SH-SY5Y (cell line): ENCODE measurements around the gene DGCR8.

ENCODE experiments used
- GATA2 ChIP-seq: IDR thresholded peaks from 2 replicates; pipeline ENCODE4 v1.6.1; 2011; ENCODE audit warnings: mild to moderate bottlenecking, low read depth, low read length
- GATA3 ChIP-seq: IDR thresholded peaks from 2 replicates; pipeline ENCODE4 v1.6.1; 2011; ENCODE audit warnings: low read depth, mild to moderate bottlenecking, low read length, moderate library complexity

DGCR8 gene

DNA sequence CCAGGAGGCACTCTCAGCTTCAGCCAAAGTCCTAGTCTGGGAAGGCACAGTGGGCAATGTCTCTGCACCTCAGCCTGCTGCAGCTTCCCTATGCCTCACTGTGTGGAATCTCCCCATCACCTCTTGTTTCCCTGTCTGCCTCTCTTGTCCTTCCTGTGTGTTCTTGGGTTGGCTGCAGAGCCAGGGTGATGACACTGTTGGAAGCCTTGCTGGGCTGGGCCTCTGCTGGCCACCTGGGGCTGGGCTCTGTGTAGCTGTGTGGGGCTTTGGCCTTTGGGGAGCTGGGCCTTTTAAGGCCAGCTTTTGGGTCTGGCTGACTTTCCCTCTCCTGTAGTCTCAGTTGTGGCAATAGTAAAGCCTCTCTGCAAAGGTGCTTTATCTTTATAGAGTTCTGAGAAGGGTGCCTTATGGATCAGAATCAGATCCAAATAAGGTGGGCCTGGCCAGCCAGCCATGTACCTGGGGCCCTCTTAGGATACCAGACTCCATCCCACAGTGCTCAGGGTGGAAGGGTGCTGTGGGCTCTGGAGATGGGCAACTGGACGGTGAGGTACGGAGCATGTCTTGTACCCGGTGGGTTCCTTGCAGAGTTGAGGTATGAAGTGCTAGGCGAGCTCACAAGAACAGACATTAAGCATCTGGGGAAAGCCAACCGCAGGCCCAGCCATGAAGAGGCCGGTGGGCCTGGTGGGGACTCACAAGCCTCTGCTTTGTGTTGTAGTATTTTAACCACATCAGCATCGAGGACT, 25.6 kb downstream of the DGCR8 start:
- TF ChIP-seq GATA2 (no peak), GATA3 (no peak)

DNA sequence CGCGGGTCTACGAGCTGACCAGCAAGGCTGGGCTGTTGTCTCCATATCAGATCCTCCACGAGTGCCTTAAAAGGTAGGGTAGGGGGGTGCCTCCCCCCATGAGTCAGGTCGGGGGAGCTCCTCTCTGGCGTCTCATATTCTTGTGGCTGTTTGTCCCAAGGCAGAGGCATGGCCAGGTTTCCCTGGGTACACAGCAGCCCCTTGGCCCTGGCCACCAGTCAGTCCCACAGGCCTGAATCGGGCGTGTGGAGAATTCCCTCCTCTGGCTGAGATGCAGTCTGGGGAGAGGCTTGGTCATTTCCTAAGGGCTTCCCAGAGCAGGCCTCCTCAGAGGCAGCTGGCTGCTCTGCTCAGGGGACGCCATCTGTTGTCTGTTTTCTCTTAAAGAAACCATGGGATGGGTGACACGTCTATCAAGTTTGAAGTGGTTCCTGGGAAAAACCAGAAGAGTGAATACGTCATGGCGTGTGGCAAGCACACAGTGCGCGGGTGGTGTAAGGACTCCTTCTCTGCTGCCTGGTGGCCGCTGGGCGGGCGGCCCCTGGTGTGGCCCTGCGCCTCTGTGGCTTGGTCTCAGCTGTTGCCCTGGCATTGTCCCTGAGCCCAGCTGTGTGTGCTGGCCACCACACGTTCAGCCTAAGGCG, 26.3 kb downstream of the DGCR8 start:
- TF ChIP-seq GATA3 (no peak), GATA2 (no peak)

DNA sequence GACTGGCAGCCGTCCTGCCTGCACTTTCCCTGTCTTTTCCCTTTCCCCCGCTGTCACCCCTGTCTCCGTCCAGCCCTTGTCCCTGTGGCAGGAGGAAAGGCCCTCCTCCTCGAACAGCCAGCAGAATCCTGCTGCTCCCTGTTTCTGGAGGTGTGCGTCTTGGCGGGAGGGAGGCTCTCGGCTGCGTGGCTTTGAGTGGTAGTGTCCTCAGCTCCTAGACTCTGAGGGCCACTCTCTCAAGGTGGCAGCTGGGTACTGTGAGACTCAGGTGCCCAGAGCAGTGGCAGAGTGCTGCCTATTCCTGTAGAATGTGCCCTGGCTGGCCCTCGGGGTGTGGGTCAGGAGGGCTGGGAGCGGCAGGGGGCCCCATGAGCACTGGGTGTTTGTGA, 26.8 kb downstream of the DGCR8 start:
- TF ChIP-seq GATA3, result no peak
- TF ChIP-seq GATA2, result no peak

DNA sequence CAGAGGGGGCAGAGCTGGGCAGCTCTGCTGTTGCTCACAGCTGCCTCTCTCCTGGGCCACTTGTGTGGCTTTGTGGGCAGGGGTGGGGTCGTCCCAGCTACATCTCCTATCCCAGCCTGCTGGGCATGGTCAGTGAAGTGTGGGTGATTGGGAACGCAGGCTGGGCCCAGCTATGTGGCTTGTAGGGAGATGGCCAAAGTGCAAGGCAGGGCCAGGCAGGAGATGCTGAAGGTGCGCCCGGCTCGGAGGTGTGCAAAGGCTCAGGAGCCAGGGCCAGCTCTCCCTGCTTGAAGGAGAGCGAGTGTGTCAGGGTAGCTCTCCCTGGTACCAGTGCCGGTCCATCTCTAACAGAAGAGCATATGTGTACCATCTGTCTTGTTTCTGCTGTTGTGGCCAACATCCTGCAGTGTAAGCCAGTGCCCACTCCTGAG, 27.4 kb downstream of the DGCR8 start:
- TF ChIP-seq GATA2, result no peak
- no peak for TF ChIP-seq GATA3

- TF ChIP-seq GATA2 (no peak), GATA3 (no peak)
These were observed 28.1 kb downstream of the DGCR8 start for GRCh38 chr22:20107951-20108756.

- no peak for TF ChIP-seq GATA3
- no peak for TF ChIP-seq GATA2
These were observed 28.8 kb downstream of the DGCR8 start for GRCh38 chr22:20108757-20109230.

DNA sequence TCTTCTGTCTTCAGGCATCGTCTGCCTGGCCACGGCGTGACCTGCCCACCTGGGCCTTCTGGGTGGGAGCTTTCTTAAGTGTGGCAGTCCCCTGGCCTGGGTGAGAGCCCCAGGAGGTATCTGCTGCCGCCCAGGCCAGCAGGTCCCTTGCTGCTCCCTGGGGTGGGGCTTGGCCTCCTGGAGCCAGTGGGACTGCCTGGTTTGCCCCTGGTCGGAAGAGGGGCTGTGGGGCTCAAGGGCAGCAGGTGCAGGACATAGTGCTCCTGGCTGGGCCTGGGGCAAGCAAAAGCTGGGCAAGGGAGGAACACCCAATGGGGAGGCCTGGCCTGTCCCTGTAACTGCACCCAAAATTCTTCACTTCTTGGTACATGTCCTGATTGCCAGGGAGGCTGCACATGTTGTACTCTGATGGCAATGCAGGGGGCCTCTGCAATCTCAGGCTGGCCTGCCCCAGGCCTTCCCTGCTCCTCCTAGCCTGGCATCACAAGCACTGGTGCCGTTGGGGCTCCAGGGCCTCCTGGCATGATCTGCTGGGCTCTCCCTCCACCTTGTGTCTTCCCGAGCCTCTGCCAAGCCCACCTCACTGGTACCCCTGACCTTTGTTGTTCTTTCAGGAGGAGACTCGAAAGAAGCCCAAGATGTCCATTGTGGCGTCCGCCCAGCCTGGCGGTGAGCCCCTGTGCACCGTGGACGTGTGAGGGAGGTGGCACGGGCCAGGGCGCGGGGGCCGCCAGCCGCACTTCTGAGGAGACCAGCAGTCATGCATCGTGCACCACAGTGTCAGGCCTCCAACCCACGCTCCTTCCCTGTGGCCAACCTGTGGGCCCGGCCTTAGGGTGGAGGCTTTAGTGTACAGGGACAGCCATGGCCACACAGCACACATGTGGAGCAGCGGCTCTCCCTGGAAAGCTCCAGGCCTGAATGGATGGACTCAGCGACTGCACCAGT, 29.6 kb downstream of the DGCR8 start:
- TF ChIP-seq GATA2 (no peak), GATA3 (no peak)

GRCh38 chr22:20110359-20110985, 30.4 kb downstream of the DGCR8 start:
- TF ChIP-seq GATA3 (no peak), GATA2 (no peak)

DNA sequence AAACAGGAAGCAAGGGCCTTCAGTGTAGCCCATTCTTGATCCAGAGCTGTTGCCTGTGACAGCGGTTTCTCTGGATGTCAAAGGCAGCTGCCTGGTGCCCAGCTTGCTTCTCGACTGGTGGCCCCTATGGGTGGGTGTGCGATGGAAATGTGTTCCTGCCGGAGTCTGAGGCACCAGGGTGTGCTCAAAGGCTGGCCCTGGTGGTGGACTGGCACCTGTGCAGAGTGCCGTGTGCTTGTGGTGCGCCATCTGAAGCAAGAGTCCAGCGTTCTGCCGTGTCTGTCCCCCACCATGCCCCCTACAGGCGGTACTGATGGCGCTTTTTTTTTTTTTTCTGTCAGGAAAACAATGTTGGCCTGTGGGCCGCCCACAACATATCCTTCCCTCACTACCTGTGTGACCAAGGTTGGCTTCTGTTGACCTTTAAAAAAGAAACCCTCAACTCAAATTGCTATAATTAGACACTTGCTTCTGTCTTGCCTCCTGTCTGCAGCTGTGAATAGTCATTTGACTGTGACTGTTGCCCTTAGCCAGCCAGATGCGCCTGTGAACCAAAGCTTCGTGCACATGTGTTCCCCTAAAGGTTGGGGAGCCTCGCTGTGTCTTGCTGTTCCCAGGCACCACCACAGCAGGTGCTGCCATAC, 31.1 kb downstream of the DGCR8 start:
- TF ChIP-seq GATA3 (no peak), GATA2 (no peak)

GRCh38 chr22:20111689-20112622, 31.9 kb downstream of the DGCR8 start:
- TF ChIP-seq GATA2, result no peak
- TF ChIP-seq GATA3, result no peak

DNA sequence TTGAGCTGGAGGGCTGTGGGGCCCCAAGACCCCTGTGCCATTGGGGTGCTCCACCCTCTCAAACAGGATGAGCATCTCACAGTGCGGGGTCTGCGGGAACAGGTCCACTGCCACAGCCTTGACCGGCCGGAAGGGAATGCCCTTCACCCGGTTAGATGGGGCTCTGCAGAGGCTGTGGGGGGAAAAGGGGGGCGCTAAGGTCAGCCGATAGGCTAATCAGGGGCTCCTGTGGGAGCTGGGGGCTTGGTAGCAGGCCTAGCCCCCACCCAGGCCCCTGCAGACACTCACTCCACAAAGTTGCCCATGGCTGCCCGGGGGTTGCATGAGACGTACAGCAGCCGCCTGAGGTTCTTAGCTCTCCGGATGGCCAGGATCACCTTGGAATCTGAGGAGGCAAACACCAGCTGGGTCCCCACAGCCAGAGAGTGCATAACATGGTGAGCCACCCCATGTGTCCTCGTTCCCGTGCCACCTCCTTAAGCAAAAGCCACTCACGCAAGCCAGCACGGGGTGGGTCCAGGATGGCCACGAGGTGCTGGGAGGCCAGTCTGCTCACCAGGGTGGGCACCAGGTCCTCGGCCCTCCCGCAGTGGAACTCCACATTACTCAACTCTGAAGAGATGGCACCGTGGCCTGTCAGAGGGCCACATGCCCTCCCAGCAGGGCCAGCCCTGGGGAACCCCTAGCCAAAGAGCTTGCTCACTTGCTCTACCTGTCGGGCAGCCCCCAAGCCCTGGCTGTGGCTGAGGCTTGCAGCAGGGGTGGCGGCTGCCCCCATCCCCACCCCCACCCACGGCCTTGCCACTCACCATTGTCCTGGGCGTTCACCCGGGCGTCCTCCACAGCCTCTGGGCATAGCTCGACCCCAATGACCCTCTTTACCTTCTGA, 32.8 kb downstream of the DGCR8 start:
- no peak for TF ChIP-seq GATA3
- TF ChIP-seq GATA2, result no peak
